GM23338 (cell line): ENCODE results near the gene MRPL20. TPM values are rescaled to one million over a fixed set of nuclear protein-coding genes. Genes with fewer than 3 reads are reported as not detected.

ENCODE experiments used
- ATAC-seq: fragments of 200-7000 bp; cut with Tn5 transposase; 3 replicates; pipeline ENCODE4 v1.9.1; 2020
- DNase-seq: peaks from one replicate; pipeline ENCODE4 v3.0.0-alpha.2; 2015; ENCODE audit warnings: low spot score
- H2AFZ ChIP-seq: fragments of 200-600 bp; sonication (generic); 2 replicates; pipeline ENCODE4 v1.8.0; 2016; ENCODE audit warnings: antibody characterized with exemption, mild to moderate bottlenecking, moderate library complexity
- H3F3A ChIP-seq: fragments of 200-600 bp; sonication (generic); replicated peaks from 2 replicates; pipeline ENCODE4 v1.8.0; 2017; ENCODE audit warnings: antibody characterized with exemption, mixed run types, low read depth
- H3K27ac ChIP-seq: fragments of 200-600 bp; sonication (generic); 2 replicates; pipeline ENCODE4 v1.6.1; 2016; ENCODE audit warnings: low read depth
- H3K27me3 ChIP-seq: fragments of 200-600 bp; sonication (generic); 2 replicates; pipeline ENCODE4 v1.8.0; 2016; ENCODE audit warnings: mild to moderate bottlenecking, mixed run types, moderate library complexity; ENCODE audit not compliant: insufficient read depth
- H3K36me3 ChIP-seq: fragments of 200-600 bp; sonication (generic); 2 replicates; pipeline ENCODE4 v1.8.0; 2016; ENCODE audit warnings: mild to moderate bottlenecking; ENCODE audit not compliant: insufficient read depth
- H3K4me1 ChIP-seq: fragments of 200-600 bp; sonication (generic); 2 replicates; pipeline ENCODE4 v1.8.0; 2016; ENCODE audit warnings: mild to moderate bottlenecking, moderate library complexity; ENCODE audit not compliant: insufficient read depth
- H3K4me2 ChIP-seq: fragments of 200-600 bp; sonication (generic); 2 replicates; pipeline ENCODE4 v1.7.1; 2017; ENCODE audit warnings: mixed run types
- H3K4me3 ChIP-seq: fragments of 200-600 bp; sonication (generic); 2 replicates; pipeline ENCODE4 v1.6.1; 2016; ENCODE audit warnings: mixed run types
- H3K79me2 ChIP-seq: fragments of 200-600 bp; sonication (generic); replicated peaks from 2 replicates; pipeline ENCODE4 v1.8.0; 2017; ENCODE audit warnings: mild to moderate bottlenecking; ENCODE audit not compliant: insufficient read depth
- H3K9me2 ChIP-seq: fragments of 200-600 bp; sonication (generic); 2 replicates; pipeline ENCODE4 v1.8.0; 2017; ENCODE audit not compliant: insufficient read depth
- H4K20me1 ChIP-seq: fragments of 200-600 bp; sonication (generic); replicated peaks from 2 replicates; pipeline ENCODE4 v1.8.0; 2017; ENCODE audit warnings: mild to moderate bottlenecking; ENCODE audit not compliant: insufficient read depth
- H3K27ac Mint-ChIP-seq: 2 replicates; pipeline ENCODE4 v1.8.0; 2020; ENCODE audit warnings: inconsistent platforms, mild to moderate bottlenecking, moderate library complexity, mixed read lengths
- H3K27me3 Mint-ChIP-seq: 3 replicates; pipeline ENCODE4 v1.8.0; 2022; ENCODE audit warnings: low read depth, mild to moderate bottlenecking, moderate library complexity, mixed read lengths, inconsistent platforms; ENCODE audit not compliant: insufficient read depth, poor library complexity
- H3K36me3 Mint-ChIP-seq: 3 replicates; pipeline ENCODE4 v1.8.0; 2021; ENCODE audit warnings: low read depth, mild to moderate bottlenecking, inconsistent platforms, moderate library complexity, mixed read lengths
- H3K4me1 Mint-ChIP-seq: 3 replicates; pipeline ENCODE4 v1.8.0; 2020; ENCODE audit warnings: mild to moderate bottlenecking, inconsistent platforms, mixed read lengths
- H3K4me3 Mint-ChIP-seq: 3 replicates; pipeline ENCODE4 v1.8.0; 2021; ENCODE audit warnings: moderate library complexity, mild to moderate bottlenecking, inconsistent platforms, mixed read lengths
- H3K9me3 Mint-ChIP-seq: 3 replicates; pipeline ENCODE4 v1.8.0; 2020; ENCODE audit warnings: moderate library complexity, mild to moderate bottlenecking, inconsistent platforms, mixed read lengths
- CREB1 ChIP-seq: fragments of 250-450 bp; sonication (Bioruptor Pico); IDR thresholded peaks from 2 replicates; pipeline ENCODE4 v1.5.0; 2020; ENCODE audit warnings: low read depth, mild to moderate bottlenecking, moderate library complexity
- EZH2 ChIP-seq: fragments of 200-600 bp; sonication (generic); IDR thresholded peaks from one replicate; pipeline ENCODE4 v1.8.0; 2017; ENCODE audit warnings: antibody characterized with exemption, mild to moderate bottlenecking, low read depth; ENCODE audit not compliant: unreplicated experiment
- EZH2phosphoT487 ChIP-seq: fragments of 200-600 bp; sonication (generic); IDR thresholded peaks from one replicate; pipeline ENCODE4 v1.8.1; 2018; ENCODE audit warnings: antibody characterized with exemption; ENCODE audit not compliant: unreplicated experiment
- JUNB ChIP-seq: IDR thresholded peaks from one replicate; pipeline ENCODE4 v1.6.1; 2016; ENCODE audit warnings: antibody characterized with exemption; ENCODE audit not compliant: unreplicated experiment
- NANOG ChIP-seq: IDR thresholded peaks from 2 replicates; pipeline ENCODE4 v1.6.1; 2016; ENCODE audit warnings: antibody characterized with exemption, borderline replicate concordance
- POLR2AphosphoS5 ChIP-seq: IDR thresholded peaks from 2 replicates; pipeline ENCODE4 v1.6.1; 2016; ENCODE audit warnings: antibody characterized with exemption, low read depth
- STAT1 ChIP-seq: IDR thresholded peaks from one replicate; pipeline ENCODE4 v1.6.1; 2016; ENCODE audit warnings: antibody characterized with exemption; ENCODE audit not compliant: unreplicated experiment
- ZNF114 ChIP-seq: fragments of 250-450 bp; sonication (Bioruptor Pico); IDR thresholded peaks from 2 replicates; pipeline ENCODE4 v1.5.0; 2020; ENCODE audit warnings: mild to moderate bottlenecking, moderate library complexity
- ZNF331 ChIP-seq: fragments of 250-450 bp; sonication (Bioruptor Pico); IDR thresholded peaks from 2 replicates; pipeline ENCODE4 v1.5.0; 2020; ENCODE audit warnings: low read depth, mild to moderate bottlenecking, moderate library complexity
- polyA plus RNA-seq: library from polyadenylated mRNA; unstranded; fragments of >200 nt; fragmentation: Nextera tagmentation; extraction: Ambion mirVana; gene quantifications from 2 replicates; pipeline ENCODE4 v1.2.1, GENCODE V29; 2016
- total RNA-seq: library from RNA; depleted of rRNA; stranded (reverse); fragments of >200 nt; shearing (Covaris generic); gene quantifications from 2 replicates; pipeline ENCODE4 v1.2.3, GENCODE V29; 2014
- TF ChIP-seq, protein P1 (sequence below): IDR thresholded peaks from 2 replicates; pipeline ENCODE4 v1.6.1; 2016; ENCODE audit warnings: antibody characterized with exemption
- TF ChIP-seq, protein P2 (sequence below): IDR thresholded peaks from one replicate; pipeline ENCODE4 v1.6.1; 2018; ENCODE audit warnings: antibody characterized with exemption; ENCODE audit not compliant: unreplicated experiment
- TF ChIP-seq, protein P3 (sequence below), 2 experiments: fragments of 200-600 bp in 1 of 2; sonication (generic) in 1 of 2; conservative IDR thresholded peaks; 2 replicates each; pipeline versions ENCODE4 v1.5.1 to v1.6.1; 2016 to 2017; ENCODE audit warnings: antibody characterized with exemption in 2 of 2, low read depth in 2 of 2, mild to moderate bottlenecking in 2 of 2, moderate library complexity in 1 of 2
- TF ChIP-seq, protein P4 (sequence below): fragments of 250-450 bp; sonication (Bioruptor Pico); IDR thresholded peaks from 2 replicates; pipeline ENCODE4 v1.5.0; 2020; ENCODE audit warnings: mild to moderate bottlenecking, moderate library complexity

The MRPL20 gene
- total and polyA plus RNA-seq, 2 experiments from 2014 or later: 173 to 319 TPM

DNA sequence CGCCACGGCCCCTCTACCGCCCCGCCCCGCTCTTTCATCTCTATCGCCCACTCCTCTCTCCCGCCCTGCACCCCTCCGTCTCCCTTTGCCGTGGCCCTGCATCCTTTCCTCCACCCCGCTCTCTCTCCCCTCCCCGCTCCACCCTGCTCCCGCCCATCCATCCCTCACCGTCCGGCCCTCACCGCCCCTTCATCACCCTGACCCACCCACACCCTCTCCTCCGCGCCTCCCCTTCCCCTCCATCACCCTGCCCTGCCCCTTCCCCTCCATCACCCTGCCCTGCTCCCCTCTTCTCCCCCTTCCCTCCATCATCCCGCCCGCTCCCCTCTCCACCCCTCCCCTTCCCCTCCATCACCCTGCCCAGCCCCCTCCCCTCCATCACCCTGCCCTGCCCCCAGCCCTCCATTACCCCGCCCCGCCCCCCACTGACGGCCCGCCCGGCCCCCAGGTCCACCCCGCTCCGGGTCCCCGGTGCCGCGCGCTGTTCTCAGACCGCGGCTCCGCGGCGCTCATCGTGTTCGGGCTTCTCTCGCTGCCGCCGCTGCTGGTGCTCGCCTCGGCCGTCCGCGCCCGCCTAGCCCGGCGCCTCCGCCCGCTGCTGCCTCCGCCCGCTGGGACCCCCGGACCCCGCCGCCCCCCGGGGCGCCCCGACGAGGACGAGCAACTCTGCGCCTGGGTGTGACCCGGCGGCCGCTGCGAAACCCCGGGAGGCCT lies 20.2 kb upstream of the MRPL20 start:
- peaks cover 4% of the 10 kb centered on the region; the same call in 2 of the 3 replicates for H3K36me3 Mint-ChIP-seq
- no peak overlapping the region; the same call in 2 of the 3 replicates for H3K4me3 Mint-ChIP-seq
- H3K9me3 Mint-ChIP-seq: peaks cover 10% of the 10 kb centered on the region
- H2AFZ ChIP-seq: no peak overlapping the region
- ATAC-seq (no peak), DNase-seq (peak; percentile 66)
- peaks cover 25% of the 10 kb centered on the region for H3K27me3 Mint-ChIP-seq
- H3K4me3 ChIP-seq: peak overlapping the region; percentile 63
- no peaks in the 10 kb centered on the region for H3K27me3 ChIP-seq
- peaks cover 33% of the 10 kb centered on the region for H3K4me1 ChIP-seq
- H3K9me2 ChIP-seq: no peaks in the 10 kb centered on the region
- peak overlapping the region; percentile 72; the same call in 1 of the 2 replicates for H3K4me2 ChIP-seq
- H3F3A ChIP-seq: peaks cover 22% of the 10 kb centered on the region
- TF ChIP-seq, protein P1, sequence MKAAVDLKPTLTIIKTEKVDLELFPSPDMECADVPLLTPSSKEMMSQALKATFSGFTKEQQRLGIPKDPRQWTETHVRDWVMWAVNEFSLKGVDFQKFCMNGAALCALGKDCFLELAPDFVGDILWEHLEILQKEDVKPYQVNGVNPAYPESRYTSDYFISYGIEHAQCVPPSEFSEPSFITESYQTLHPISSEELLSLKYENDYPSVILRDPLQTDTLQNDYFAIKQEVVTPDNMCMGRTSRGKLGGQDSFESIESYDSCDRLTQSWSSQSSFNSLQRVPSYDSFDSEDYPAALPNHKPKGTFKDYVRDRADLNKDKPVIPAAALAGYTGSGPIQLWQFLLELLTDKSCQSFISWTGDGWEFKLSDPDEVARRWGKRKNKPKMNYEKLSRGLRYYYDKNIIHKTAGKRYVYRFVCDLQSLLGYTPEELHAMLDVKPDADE: no peak
- TF ChIP-seq, protein P2, sequence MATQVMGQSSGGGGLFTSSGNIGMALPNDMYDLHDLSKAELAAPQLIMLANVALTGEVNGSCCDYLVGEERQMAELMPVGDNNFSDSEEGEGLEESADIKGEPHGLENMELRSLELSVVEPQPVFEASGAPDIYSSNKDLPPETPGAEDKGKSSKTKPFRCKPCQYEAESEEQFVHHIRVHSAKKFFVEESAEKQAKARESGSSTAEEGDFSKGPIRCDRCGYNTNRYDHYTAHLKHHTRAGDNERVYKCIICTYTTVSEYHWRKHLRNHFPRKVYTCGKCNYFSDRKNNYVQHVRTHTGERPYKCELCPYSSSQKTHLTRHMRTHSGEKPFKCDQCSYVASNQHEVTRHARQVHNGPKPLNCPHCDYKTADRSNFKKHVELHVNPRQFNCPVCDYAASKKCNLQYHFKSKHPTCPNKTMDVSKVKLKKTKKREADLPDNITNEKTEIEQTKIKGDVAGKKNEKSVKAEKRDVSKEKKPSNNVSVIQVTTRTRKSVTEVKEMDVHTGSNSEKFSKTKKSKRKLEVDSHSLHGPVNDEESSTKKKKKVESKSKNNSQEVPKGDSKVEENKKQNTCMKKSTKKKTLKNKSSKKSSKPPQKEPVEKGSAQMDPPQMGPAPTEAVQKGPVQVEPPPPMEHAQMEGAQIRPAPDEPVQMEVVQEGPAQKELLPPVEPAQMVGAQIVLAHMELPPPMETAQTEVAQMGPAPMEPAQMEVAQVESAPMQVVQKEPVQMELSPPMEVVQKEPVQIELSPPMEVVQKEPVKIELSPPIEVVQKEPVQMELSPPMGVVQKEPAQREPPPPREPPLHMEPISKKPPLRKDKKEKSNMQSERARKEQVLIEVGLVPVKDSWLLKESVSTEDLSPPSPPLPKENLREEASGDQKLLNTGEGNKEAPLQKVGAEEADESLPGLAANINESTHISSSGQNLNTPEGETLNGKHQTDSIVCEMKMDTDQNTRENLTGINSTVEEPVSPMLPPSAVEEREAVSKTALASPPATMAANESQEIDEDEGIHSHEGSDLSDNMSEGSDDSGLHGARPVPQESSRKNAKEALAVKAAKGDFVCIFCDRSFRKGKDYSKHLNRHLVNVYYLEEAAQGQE: no peak
- TF ChIP-seq EZH2 (no peak), ZNF331 (CRISPR knock-in tag) (no peak), JUNB (no peak), NANOG (no peak), CREB1 (CRISPR knock-in tag) (no peak), ZNF114 (CRISPR knock-in tag) (no peak), EZH2phosphoT487 (no peak), STAT1 (no peak), POLR2AphosphoS5 (no peak)
- TF ChIP-seq, protein P3, sequence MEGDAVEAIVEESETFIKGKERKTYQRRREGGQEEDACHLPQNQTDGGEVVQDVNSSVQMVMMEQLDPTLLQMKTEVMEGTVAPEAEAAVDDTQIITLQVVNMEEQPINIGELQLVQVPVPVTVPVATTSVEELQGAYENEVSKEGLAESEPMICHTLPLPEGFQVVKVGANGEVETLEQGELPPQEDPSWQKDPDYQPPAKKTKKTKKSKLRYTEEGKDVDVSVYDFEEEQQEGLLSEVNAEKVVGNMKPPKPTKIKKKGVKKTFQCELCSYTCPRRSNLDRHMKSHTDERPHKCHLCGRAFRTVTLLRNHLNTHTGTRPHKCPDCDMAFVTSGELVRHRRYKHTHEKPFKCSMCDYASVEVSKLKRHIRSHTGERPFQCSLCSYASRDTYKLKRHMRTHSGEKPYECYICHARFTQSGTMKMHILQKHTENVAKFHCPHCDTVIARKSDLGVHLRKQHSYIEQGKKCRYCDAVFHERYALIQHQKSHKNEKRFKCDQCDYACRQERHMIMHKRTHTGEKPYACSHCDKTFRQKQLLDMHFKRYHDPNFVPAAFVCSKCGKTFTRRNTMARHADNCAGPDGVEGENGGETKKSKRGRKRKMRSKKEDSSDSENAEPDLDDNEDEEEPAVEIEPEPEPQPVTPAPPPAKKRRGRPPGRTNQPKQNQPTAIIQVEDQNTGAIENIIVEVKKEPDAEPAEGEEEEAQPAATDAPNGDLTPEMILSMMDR (conservative IDR thresholded peaks at IDR 0.05; ENCODE audit: low read depth in 2 of 2): no peak
- TF ChIP-seq, protein P4, sequence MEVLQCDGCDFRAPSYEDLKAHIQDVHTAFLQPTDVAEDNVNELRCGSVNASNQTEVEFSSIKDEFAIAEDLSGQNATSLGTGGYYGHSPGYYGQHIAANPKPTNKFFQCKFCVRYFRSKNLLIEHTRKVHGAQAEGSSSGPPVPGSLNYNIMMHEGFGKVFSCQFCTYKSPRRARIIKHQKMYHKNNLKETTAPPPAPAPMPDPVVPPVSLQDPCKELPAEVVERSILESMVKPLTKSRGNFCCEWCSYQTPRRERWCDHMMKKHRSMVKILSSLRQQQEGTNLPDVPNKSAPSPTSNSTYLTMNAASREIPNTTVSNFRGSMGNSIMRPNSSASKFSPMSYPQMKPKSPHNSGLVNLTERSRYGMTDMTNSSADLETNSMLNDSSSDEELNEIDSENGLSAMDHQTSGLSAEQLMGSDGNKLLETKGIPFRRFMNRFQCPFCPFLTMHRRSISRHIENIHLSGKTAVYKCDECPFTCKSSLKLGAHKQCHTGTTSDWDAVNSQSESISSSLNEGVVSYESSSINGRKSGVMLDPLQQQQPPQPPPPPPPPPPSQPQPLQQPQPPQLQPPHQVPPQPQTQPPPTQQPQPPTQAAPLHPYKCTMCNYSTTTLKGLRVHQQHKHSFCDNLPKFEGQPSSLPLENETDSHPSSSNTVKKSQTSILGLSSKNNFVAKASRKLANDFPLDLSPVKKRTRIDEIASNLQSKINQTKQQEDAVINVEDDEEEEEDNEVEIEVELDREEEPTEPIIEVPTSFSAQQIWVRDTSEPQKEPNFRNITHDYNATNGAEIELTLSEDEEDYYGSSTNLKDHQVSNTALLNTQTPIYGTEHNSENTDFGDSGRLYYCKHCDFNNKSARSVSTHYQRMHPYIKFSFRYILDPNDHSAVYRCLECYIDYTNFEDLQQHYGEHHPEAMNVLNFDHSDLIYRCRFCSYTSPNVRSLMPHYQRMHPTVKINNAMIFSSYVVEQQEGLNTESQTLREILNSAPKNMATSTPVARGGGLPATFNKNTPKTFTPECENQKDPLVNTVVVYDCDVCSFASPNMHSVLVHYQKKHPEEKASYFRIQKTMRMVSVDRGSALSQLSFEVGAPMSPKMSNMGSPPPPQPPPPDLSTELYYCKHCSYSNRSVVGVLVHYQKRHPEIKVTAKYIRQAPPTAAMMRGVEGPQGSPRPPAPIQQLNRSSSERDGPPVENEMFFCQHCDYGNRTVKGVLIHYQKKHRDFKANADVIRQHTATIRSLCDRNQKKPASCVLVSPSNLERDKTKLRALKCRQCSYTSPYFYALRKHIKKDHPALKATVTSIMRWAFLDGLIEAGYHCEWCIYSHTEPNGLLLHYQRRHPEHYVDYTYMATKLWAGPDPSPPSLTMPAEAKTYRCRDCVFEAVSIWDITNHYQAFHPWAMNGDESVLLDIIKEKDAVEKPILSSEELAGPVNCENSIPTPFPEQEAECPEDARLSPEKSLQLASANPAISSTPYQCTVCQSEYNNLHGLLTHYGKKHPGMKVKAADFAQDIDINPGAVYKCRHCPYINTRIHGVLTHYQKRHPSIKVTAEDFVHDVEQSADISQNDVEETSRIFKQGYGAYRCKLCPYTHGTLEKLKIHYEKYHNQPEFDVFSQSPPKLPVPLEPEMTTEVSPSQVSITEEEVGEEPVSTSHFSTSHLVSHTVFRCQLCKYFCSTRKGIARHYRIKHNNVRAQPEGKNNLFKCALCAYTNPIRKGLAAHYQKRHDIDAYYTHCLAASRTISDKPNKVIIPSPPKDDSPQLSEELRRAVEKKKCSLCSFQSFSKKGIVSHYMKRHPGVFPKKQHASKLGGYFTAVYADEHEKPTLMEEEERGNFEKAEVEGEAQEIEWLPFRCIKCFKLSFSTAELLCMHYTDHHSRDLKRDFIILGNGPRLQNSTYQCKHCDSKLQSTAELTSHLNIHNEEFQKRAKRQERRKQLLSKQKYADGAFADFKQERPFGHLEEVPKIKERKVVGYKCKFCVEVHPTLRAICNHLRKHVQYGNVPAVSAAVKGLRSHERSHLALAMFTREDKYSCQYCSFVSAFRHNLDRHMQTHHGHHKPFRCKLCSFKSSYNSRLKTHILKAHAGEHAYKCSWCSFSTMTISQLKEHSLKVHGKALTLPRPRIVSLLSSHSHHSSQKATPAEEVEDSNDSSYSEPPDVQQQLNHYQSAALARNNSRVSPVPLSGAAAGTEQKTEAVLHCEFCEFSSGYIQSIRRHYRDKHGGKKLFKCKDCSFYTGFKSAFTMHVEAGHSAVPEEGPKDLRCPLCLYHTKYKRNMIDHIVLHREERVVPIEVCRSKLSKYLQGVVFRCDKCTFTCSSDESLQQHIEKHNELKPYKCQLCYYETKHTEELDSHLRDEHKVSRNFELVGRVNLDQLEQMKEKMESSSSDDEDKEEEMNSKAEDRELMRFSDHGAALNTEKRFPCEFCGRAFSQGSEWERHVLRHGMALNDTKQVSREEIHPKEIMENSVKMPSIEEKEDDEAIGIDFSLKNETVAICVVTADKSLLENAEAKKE (CRISPR knock-in tag): no peak
- H3K27ac ChIP-seq: no peak overlapping the region
- no peak overlapping the region for H3K27ac Mint-ChIP-seq
- H3K4me1 Mint-ChIP-seq: peaks cover 49% of the 10 kb centered on the region
- H3K36me3 ChIP-seq: no peaks in the 10 kb centered on the region
- H3K79me2 ChIP-seq: no peaks in the 10 kb centered on the region
- no peaks in the 10 kb centered on the region for H4K20me1 ChIP-seq
